GM23338 (cell line): ENCODE data around the gene SRGAP1.

Source experiments
- EZH2 ChIP-seq: fragments of 200-600 bp; sonication (generic); IDR thresholded peaks from one replicate; pipeline ENCODE4 v1.8.0; 2017; ENCODE audit warnings: antibody characterized with exemption, mild to moderate bottlenecking, low read depth; ENCODE audit not compliant: unreplicated experiment
- EZH2phosphoT487 ChIP-seq: fragments of 200-600 bp; sonication (generic); IDR thresholded peaks from one replicate; pipeline ENCODE4 v1.8.1; 2018; ENCODE audit warnings: antibody characterized with exemption; ENCODE audit not compliant: unreplicated experiment
- POLR2AphosphoS5 ChIP-seq: IDR thresholded peaks from 2 replicates; pipeline ENCODE4 v1.6.1; 2016; ENCODE audit warnings: antibody characterized with exemption, low read depth
- TF ChIP-seq, protein P1 (sequence below), 2 experiments: fragments of 200-600 bp in 1 of 2; sonication (generic) in 1 of 2; conservative IDR thresholded peaks; 2 replicates each; pipeline versions ENCODE4 v1.5.1 to v1.6.1; 2016 to 2017; ENCODE audit warnings: antibody characterized with exemption in 2 of 2, low read depth in 2 of 2, mild to moderate bottlenecking in 2 of 2, moderate library complexity in 1 of 2

DNA sequence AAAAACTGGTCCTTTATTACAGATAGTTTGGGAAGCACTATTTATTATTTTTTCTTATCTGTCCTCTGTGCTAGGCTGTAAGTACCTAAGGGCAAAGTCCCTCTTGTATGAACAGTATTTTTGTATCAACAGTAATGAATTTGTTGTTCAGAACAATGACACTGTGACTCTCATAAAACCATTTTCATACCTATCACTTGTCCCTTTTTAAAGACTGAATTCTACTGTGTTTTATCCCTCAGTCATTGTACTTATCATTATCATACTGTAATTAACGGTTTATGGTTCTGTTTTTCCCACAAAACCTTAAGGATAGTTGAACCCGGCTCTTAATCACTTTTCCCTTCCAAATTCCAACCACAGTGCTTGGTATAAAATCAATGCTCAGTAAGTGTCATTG is 69.4 kb downstream of the SRGAP1 start:
- TF ChIP-seq EZH2 = no peak
- TF ChIP-seq, protein P1, sequence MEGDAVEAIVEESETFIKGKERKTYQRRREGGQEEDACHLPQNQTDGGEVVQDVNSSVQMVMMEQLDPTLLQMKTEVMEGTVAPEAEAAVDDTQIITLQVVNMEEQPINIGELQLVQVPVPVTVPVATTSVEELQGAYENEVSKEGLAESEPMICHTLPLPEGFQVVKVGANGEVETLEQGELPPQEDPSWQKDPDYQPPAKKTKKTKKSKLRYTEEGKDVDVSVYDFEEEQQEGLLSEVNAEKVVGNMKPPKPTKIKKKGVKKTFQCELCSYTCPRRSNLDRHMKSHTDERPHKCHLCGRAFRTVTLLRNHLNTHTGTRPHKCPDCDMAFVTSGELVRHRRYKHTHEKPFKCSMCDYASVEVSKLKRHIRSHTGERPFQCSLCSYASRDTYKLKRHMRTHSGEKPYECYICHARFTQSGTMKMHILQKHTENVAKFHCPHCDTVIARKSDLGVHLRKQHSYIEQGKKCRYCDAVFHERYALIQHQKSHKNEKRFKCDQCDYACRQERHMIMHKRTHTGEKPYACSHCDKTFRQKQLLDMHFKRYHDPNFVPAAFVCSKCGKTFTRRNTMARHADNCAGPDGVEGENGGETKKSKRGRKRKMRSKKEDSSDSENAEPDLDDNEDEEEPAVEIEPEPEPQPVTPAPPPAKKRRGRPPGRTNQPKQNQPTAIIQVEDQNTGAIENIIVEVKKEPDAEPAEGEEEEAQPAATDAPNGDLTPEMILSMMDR (conservative IDR thresholded peaks at IDR 0.05; ENCODE audit: low read depth in 2 of 2) = no peak
- TF ChIP-seq POLR2AphosphoS5 = no peak
- TF ChIP-seq EZH2phosphoT487 = no peak
